Heart left ventricle (tissue), 16 donors: ENCODE measurements around the gene SEMA4G. TPM values are rescaled to one million over a fixed set of nuclear protein-coding genes. Genes with fewer than 3 reads are reported as not detected.

ENCODE experiments used
- ATAC-seq, 4 donors: fragments of 200-7000 bp; cut with Tn5 transposase; one replicate each; pipeline ENCODE4 v1.9.1; 2020 to 2022; ENCODE audit warnings: moderate library complexity in 4 of 4, mild to moderate bottlenecking in 3 of 4, moderate number of reproducible peaks in 1 of 4
- DNase-seq, 5 donors: peaks; one replicate each; pipeline ENCODE4 v3.0.0-alpha.2; 2020
- H3K27ac ChIP-seq, 12 donors: fragments of 200-600 bp; sonication (generic) in 4 of 12; one replicate each; pipeline versions ENCODE4 v1.5.0 to v1.8.0; 2016 to 2022; ENCODE audit warnings: mild to moderate bottlenecking in 2 of 12
- H3K27me3 ChIP-seq, 9 donors: fragments of 200-600 bp; sonication (generic) in 2 of 9; one replicate each; pipeline versions ENCODE4 v1.5.1 to v1.8.0; 2016 to 2022; ENCODE audit warnings: mild to moderate bottlenecking in 3 of 9
- H3K36me3 ChIP-seq, 9 donors: fragments of 200-600 bp; sonication (generic) in 2 of 9; one replicate each; pipeline versions ENCODE4 v1.5.0 to v1.8.0; 2018 to 2022; ENCODE audit warnings: mild to moderate bottlenecking in 2 of 9
- H3K4me1 ChIP-seq, 12 donors: fragments of 200-600 bp; sonication (generic) in 4 of 12; one replicate each; pipeline versions ENCODE4 v1.5.0 to v1.8.0; 2016 to 2022; ENCODE audit warnings: mild to moderate bottlenecking in 3 of 12
- H3K4me3 ChIP-seq, 12 donors: fragments of 200-600 bp; sonication (generic) in 4 of 12; one replicate each; pipeline versions ENCODE4 v1.5.0 to v1.8.0; 2017 to 2022; ENCODE audit warnings: mild to moderate bottlenecking in 9 of 12, moderate library complexity in 4 of 12
- H3K9me3 ChIP-seq, 12 donors: fragments of 200-600 bp; sonication (generic) in 4 of 12; one replicate each; pipeline versions ENCODE4 v1.5.0 to v1.8.0; 2016 to 2022; ENCODE audit warnings: mild to moderate bottlenecking in 1 of 12
- POLR2A ChIP-seq, 2 donors: fragments of 450-650 bp; IDR thresholded peaks; one replicate each; pipeline ENCODE4 v1.6.1; 2017; ENCODE audit warnings: antibody characterized with exemption in 2 of 2, mild to moderate bottlenecking in 2 of 2, moderate library complexity in 2 of 2
- WGBS, 4 donors: extraction: QIAGEN DNeasy Blood & Tissue Kit in 2 of 4; methylation state at CpG; one replicate each; pipeline versions ENCODE4 v1.1.5 to v1.1.7; 2013 to 2018; 5-methylcytosine and 5-hydroxymethylcytosine counted together
- intact Hi-C, 10 donors: fragments of 100-400 bp; cut with DNase I; formaldehyde crosslinking; loops; one replicate each; pipeline versions ENCODE4 v1.11.1 to v1.14.2; 2022
- polyA plus RNA-seq, 2 donors: library from polyadenylated mRNA; stranded (reverse); fragments of 200-250 nt; gene quantifications; one replicate each; pipeline ENCODE4 v1.2.3, GENCODE V29; 2013
- total RNA-seq, 9 donors: library from RNA; depleted of rRNA in 2 of 9; stranded (reverse); fragments of >200 nt in 2 of 9; fragmentation: NEBNext Ultra II Directional in 3 of 9; extraction: Animal tissue kit (Norgen Biotek cat#: 25700) in 3 of 9; gene quantifications; one replicate each; pipeline versions ENCODE4 v1.1.0 to v1.2.4, GENCODE V29; 2016 to 2023
- TF ChIP-seq, protein P1 (sequence below), 12 donors: fragments of 200-600 bp; sonication (generic) in 4 of 12; IDR thresholded peaks; one replicate each; pipeline versions ENCODE4 v1.5.0 to v1.8.0; 2018 to 2022; ENCODE audit warnings: antibody characterized with exemption in 12 of 12, mild to moderate bottlenecking in 5 of 12
- donor health status: ischemic (EF 13 %, LVEDD 7.1; RV severe dilation, severe dysfunction).
- donor health status: healthy with polysubstance abuse.
- donor health status: DM: no; HTN: yes; CAD: no.
- donor health status: DM: no; HTN: no; CAD: no.
- donor health status: ischemic (EF 25% LVEDD 6.9; RV normal size, moderate dysfunction).
- donor health status: ischemic (EF 25% LVEDD 5.7; RV mildly dilated, moderate dysfunction).
- donor health status: healthy.
- donor health status: DM: yes; HTN: yes; CAD: no.
- donor health status: ischemic (EF 35%, LVEDD 5.7; RV mildly dilated, moderate dysfunction).
- donor health status: nonischemic (EF 11% LVEDD 7.7; RV severe dilation, severe dysfunction).
- donor health status: DM: yes; HTN: yes; CAD: no.
- donor health status: PGD.
- donor health status: ischemic (EF 29% LVEDD 5.4; RV normal size, mild dysfunction).
- donor health status: nonischemic (EF 23%, LVEDD 6.1; RV moderate dilation, normal function).

The SEMA4G gene
- total and polyA plus RNA-seq, 11 donors, result 0.22 to 1.8 (median 1.00) TPM

DNA sequence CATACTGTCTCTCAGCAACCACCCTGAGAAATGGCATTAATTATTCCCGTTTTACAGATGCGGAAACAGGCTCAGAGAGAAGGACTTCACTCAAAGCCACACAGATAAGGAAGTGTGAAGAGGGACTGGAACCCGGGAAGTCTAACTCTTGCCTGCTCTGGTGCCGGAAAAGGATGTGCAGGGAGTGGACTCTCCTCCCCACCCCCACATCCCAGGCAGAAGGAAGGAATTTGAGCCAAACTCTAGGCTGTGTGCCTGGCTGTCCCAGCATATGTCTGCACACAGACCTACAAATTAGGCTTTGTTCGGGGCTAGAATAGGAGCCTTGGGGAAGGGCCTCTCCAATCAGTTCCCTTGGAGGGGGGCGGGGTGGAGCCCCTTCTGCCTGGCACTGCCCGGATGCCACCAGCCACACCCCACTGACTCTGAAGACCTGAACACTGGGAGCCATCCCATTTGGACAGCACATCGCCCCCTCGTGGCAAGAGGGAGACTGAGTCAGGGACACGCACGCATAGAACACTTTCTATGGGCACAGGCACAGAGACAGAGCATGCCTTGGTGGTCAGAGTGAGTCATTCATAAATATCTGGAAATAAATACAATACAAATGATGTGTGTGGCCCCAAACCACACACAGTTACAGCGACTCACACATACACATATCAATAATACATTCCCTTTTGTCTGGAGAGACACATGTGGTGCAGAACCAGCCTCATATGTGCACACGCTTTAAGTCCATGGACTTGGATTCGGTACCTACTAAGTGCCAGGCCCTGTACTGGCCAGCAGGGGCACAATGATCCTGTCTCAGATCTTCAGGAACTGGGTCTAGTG, 43.4 kb downstream of the SEMA4G start:
- peaks cover 0 to 46% (median 24%) of the 10 kb centered on the region in 12 donors for H3K4me1 ChIP-seq
- WGBS, 4 donors, result 16 to 19% (median 18%) methylated on average over 12 to 14 of the region's 14 CpGs
- peaks cover 0 to 9% (median 3%) of the 10 kb centered on the region in 9 donors for H3K27me3 ChIP-seq
- DNase-seq (peak; percentile 88 to 94 (median 90)), ATAC-seq (peak; percentile 84 to 94 (median 90))
- H3K9me3 ChIP-seq, result no peaks in the 10 kb centered on the region
- intact Hi-C loops, result loop anchor here in 6 of 10 donors (1.0 to 5.0 kb wide), 7 partner anchors 14 to 450 kb away; partner anchors contain the start of genes LZTS2 (in 1 of the 6) and SEMA4G (in 1 of the 6)
- no peak overlapping the region for H3K4me3 ChIP-seq
- peak overlapping the region in 11 of 12 donors; percentile 26 to 74 (median 61) for H3K27ac ChIP-seq
- TF ChIP-seq, protein P1, sequence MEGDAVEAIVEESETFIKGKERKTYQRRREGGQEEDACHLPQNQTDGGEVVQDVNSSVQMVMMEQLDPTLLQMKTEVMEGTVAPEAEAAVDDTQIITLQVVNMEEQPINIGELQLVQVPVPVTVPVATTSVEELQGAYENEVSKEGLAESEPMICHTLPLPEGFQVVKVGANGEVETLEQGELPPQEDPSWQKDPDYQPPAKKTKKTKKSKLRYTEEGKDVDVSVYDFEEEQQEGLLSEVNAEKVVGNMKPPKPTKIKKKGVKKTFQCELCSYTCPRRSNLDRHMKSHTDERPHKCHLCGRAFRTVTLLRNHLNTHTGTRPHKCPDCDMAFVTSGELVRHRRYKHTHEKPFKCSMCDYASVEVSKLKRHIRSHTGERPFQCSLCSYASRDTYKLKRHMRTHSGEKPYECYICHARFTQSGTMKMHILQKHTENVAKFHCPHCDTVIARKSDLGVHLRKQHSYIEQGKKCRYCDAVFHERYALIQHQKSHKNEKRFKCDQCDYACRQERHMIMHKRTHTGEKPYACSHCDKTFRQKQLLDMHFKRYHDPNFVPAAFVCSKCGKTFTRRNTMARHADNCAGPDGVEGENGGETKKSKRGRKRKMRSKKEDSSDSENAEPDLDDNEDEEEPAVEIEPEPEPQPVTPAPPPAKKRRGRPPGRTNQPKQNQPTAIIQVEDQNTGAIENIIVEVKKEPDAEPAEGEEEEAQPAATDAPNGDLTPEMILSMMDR (IDR thresholded peaks at IDR 0.05), result peak; percentile 85 to 97 (median 93)
- TF ChIP-seq POLR2A (IDR thresholded peaks at IDR 0.05), result no peak
- no peaks in the 10 kb centered on the region for H3K36me3 ChIP-seq

DNA sequence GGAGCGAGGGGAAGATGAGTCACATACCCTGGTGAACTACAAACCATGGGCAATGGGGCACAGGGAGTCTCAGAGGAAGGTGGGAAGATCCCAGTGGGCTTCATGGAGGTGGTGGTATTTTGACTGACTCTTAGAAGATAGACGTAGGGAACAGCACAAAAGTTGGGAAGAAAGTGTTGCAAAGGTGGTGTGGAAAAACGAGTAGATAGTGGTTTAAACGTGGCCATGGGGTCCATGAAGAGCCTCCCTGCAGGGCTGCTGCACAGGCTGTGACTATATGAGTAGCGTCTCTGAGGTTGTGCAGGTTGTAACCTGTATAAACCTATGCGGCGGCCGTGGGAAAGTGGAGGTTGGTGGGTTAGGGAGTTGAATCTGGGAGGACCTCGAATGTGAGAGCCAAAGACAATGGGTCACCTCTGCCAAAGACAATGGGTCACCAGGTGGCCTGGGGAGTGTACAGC, 44.1 kb downstream of the SEMA4G start:
- H3K36me3 ChIP-seq, result no peaks in the 10 kb centered on the region
- intact Hi-C loops, result loop anchor here in 6 of 10 donors (1.0 to 5.0 kb wide), 6 partner anchors 15 to 451 kb away; partner anchors contain the start of genes LZTS2 (in 1 of the 6) and SEMA4G (in 1 of the 6)
- peak overlapping the region in 10 of 12 donors; percentile 18 to 74 (median 58) for H3K27ac ChIP-seq
- TF ChIP-seq, protein P1 (IDR thresholded peaks at IDR 0.05), result no peak
- TF ChIP-seq POLR2A (IDR thresholded peaks at IDR 0.05), result no peak
- ATAC-seq (no peak), DNase-seq (no peak)
- H3K9me3 ChIP-seq, result no peaks in the 10 kb centered on the region
- H3K4me3 ChIP-seq, result no peak overlapping the region
- H3K4me1 ChIP-seq, result peaks cover 0 to 40% (median 21%) of the 10 kb centered on the region in 12 donors
- peaks cover 0 to 9% (median 3%) of the 10 kb centered on the region in 9 donors for H3K27me3 ChIP-seq
- 50 to 58% (median 57%) methylated on average over 9 of the region's 9 CpGs for WGBS, 4 donors

DNA sequence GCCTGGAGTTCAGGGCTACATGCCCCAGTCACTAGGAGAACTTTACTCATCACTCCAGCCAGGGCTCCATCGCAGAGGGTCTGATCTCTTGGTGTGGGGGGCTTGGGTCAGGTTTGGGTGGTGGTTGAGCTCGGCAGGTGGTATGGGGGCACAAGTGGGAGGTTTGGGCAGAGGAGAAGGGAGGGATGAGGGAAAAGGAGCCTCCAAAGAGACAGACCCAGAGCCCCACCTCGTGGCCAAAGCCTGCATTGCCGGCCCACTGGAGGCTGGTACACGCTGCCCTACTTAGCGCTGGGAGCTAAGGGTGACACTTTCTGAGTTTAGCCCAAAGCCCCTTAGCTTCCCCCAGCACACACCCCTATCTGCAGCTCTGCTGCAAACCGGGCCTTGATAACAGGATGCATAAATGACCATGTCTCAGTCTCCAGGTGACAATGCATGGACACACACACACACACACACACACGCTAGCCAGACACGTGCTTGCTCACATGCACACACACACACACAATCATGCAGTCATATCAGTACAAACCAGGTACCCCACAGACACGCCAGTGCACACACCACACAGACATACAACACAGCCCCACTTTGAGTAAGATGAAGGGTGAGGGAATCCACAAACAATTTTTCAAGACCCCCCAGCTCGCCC, 45.1 kb downstream of the SEMA4G start:
- Histone ChIP-seq H3K4me3 (no peak overlapping the region), H3K4me1 (peaks cover 0 to 42% (median 26%) of the 10 kb centered on the region in 12 donors), H3K36me3 (no peaks in the 10 kb centered on the region), H3K9me3 (no peaks in the 10 kb centered on the region), H3K27ac (no peak overlapping the region), H3K27me3 (peaks cover 0 to 17% (median 3%) of the 10 kb centered on the region in 9 donors)
- WGBS, 4 donors, result 18 to 22% (median 21%) methylated on average over 11 of the region's 11 CpGs
- peak; percentile 40 to 69 (median 65) for ATAC-seq
- TF ChIP-seq, protein P1 (IDR thresholded peaks at IDR 0.05), result peak; percentile 78 to 92 (median 88)
- no peak for TF ChIP-seq POLR2A (IDR thresholded peaks at IDR 0.05)
- peak; percentile 75 to 92 (median 78) for DNase-seq
- intact Hi-C loops, result loop anchor here in 9 of 10 donors (1.0 to 5.0 kb wide), 6 partner anchors 18 to 452 kb away; partner anchors contain the start of gene SEMA4G (in 3 of the 9)
